ENCODE results near the gene PID1.

DNA sequence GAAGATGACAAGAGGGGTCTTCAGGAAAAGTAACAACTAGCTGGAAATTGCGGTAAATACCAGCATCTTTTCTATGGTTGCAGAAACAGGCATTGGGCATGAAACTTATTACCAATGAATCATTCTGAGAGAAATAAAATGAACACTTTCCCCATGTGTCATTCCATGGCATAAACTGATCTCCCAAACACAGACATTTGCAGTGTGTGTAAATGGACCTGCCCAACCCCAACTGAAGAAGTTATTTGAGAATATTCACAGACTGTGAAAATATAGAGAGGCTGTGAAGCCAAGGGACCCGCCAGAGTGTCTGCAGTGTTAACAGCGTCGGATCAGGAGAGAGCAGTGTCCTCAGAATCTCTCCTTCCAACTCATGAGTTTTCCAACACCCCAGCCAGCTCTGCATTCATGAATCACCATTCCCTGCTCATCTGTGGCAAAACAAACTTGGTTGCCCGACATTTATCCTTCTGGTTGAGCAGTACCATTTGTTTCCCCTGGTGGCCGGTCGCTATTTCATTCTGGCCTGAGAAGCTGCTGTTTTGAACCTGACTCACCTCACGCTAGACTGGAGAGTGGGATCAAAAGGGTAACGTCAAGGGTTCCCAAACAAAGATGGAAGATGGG is 238.4 kb downstream of the PID1 start:
- TF ChIP-seq POLR2AphosphoS5 (IDR thresholded peaks at IDR 0.05) (no peak), POLR2A (IDR thresholded peaks at IDR 0.05) (no peak)
- TF ChIP-seq, protein P1, sequence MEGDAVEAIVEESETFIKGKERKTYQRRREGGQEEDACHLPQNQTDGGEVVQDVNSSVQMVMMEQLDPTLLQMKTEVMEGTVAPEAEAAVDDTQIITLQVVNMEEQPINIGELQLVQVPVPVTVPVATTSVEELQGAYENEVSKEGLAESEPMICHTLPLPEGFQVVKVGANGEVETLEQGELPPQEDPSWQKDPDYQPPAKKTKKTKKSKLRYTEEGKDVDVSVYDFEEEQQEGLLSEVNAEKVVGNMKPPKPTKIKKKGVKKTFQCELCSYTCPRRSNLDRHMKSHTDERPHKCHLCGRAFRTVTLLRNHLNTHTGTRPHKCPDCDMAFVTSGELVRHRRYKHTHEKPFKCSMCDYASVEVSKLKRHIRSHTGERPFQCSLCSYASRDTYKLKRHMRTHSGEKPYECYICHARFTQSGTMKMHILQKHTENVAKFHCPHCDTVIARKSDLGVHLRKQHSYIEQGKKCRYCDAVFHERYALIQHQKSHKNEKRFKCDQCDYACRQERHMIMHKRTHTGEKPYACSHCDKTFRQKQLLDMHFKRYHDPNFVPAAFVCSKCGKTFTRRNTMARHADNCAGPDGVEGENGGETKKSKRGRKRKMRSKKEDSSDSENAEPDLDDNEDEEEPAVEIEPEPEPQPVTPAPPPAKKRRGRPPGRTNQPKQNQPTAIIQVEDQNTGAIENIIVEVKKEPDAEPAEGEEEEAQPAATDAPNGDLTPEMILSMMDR (IDR thresholded peaks at IDR 0.05), result no peak
